Tibial nerve (tissue), 3 donors: ENCODE data around the gene KRT77.

ENCODE experiments used
- POLR2A ChIP-seq, 2 donors: fragments of 450-650 bp; IDR thresholded peaks; one replicate each; pipeline ENCODE4 v1.6.1; 2017; ENCODE audit warnings: antibody characterized with exemption in 2 of 2, mild to moderate bottlenecking in 2 of 2, moderate library complexity in 2 of 2
- TF ChIP-seq, protein P1 (sequence below), 5 experiments: fragments of 200-600 bp in 3 of 5; fragments of 450-650 bp in 2 of 5; sonication (generic) in 3 of 5; IDR thresholded peaks; one replicate each; pipeline ENCODE4 v1.5.1; 2016 to 2019; ENCODE audit warnings: antibody characterized with exemption in 5 of 5, mild to moderate bottlenecking in 3 of 5, moderate library complexity in 2 of 5

DNA sequence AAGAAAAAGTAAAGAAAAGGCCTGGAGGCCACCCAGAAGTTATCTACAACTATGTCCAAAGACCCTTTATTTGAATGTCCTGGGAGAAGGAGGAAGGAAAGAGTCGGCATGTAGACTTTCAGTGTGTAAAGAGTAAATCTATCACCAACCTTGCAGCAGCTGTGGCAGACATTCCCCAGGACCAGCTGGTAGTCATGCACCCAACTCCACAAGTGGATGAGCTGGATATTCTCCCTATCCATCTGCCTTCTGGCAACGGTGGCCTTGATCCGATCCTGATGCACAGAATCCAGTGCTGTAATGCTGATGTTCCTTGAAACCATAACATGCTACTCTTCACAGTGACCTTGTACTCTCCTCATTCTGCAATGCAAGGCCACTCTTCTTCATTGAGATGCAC lies 46.5 kb upstream of the KRT77 start:
- TF ChIP-seq, protein P1, sequence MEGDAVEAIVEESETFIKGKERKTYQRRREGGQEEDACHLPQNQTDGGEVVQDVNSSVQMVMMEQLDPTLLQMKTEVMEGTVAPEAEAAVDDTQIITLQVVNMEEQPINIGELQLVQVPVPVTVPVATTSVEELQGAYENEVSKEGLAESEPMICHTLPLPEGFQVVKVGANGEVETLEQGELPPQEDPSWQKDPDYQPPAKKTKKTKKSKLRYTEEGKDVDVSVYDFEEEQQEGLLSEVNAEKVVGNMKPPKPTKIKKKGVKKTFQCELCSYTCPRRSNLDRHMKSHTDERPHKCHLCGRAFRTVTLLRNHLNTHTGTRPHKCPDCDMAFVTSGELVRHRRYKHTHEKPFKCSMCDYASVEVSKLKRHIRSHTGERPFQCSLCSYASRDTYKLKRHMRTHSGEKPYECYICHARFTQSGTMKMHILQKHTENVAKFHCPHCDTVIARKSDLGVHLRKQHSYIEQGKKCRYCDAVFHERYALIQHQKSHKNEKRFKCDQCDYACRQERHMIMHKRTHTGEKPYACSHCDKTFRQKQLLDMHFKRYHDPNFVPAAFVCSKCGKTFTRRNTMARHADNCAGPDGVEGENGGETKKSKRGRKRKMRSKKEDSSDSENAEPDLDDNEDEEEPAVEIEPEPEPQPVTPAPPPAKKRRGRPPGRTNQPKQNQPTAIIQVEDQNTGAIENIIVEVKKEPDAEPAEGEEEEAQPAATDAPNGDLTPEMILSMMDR (IDR thresholded peaks at IDR 0.05), result no peak
- TF ChIP-seq POLR2A (IDR thresholded peaks at IDR 0.05), result no peak
